Gastrocnemius medialis (tissue), 4 donors: ENCODE results near the gene DGCR2. TPM values are rescaled to one million over a fixed set of nuclear protein-coding genes. Genes with fewer than 3 reads are reported as not detected.

Source experiments
- ATAC-seq, 2 donors: fragments of 150-250 bp; one replicate each; pipeline ENCODE4 v1.9.1; 2016
- DNase-seq, 2 donors: peaks; one replicate each; pipeline ENCODE4 v3.0.0-alpha.2; 2019
- H3K27ac ChIP-seq, 4 donors: fragments of 200-600 bp; sonication (generic); 1 replicate in 1 of 4; 2 replicates in 3 of 4; pipeline ENCODE4 v1.5.1; 2016 to 2018; ENCODE audit warnings: mild to moderate bottlenecking in 2 of 4, moderate library complexity in 1 of 4
- H3K27me3 ChIP-seq, 3 donors: fragments of 200-600 bp; sonication (generic) in 2 of 3; 1 replicate in 1 of 3; 2 replicates in 2 of 3; pipeline versions ENCODE4 v1.5.1 to v1.6.0; 2016 to 2019; ENCODE audit warnings: mild to moderate bottlenecking in 1 of 3, moderate library complexity in 1 of 3
- H3K36me3 ChIP-seq, 2 donors: fragments of 200-600 bp; sonication (generic) in 1 of 2; one replicate each; pipeline ENCODE4 v1.5.1; 2017 to 2018
- H3K4me1 ChIP-seq, 2 donors: fragments of 200-600 bp; sonication (generic) in 1 of 2; one replicate each; pipeline ENCODE4 v1.5.1; 2016 to 2017; ENCODE audit warnings: mild to moderate bottlenecking in 2 of 2
- H3K4me3 ChIP-seq, 4 donors: fragments of 200-600 bp; sonication (generic) in 3 of 4; 1 replicate in 1 of 4; 2 replicates in 3 of 4; pipeline ENCODE4 v1.5.1; 2016 to 2019; ENCODE audit warnings: mild to moderate bottlenecking in 2 of 4
- H3K9me3 ChIP-seq, 3 donors: fragments of 200-600 bp; sonication (generic) in 2 of 3; 1 replicate in 1 of 3; 2 replicates in 2 of 3; pipeline ENCODE4 v1.5.1; 2016 to 2019
- POLR2A ChIP-seq, 2 donors: fragments of 450-650 bp; IDR thresholded peaks; one replicate each; pipeline ENCODE4 v1.6.1; 2017; ENCODE audit warnings: antibody characterized with exemption in 2 of 2, mild to moderate bottlenecking in 2 of 2, moderate library complexity in 2 of 2
- in situ Hi-C, 4 donors: fragments of 200-750 bp; cut with MboI; loops; one replicate each; pipeline versions ENCODE4 v1.15.0 to v1.8.0; 2017; ENCODE audit warnings: low sequenced_read_pairs in 4 of 4
- intact Hi-C: fragments of 100-400 bp; cut with DNase I; formaldehyde crosslinking; loops from one replicate; pipeline ENCODE4 v1.15.1; 2023; ENCODE audit warnings: low total_unique reads
- total RNA-seq, 4 donors: library from RNA; depleted of rRNA; stranded (reverse); fragments of >200 nt; gene quantifications; one replicate each; pipeline versions ENCODE4 v1.1.0 to v1.2.3, GENCODE V29; 2016
- TF ChIP-seq, protein P1 (sequence below), 5 experiments: fragments of 450-650 bp in 3 of 5; fragments of 200-600 bp in 2 of 5; sonication (generic) in 2 of 5; IDR thresholded peaks in 4 of 5; conservative IDR thresholded peaks in 1 of 5; 1 replicate in 4 of 5; 2 replicates in 1 of 5; pipeline ENCODE4 v1.5.1; 2016 to 2019; ENCODE audit warnings: antibody characterized with exemption in 5 of 5, mild to moderate bottlenecking in 3 of 5, moderate library complexity in 3 of 5

DGCR2 gene, protein sequence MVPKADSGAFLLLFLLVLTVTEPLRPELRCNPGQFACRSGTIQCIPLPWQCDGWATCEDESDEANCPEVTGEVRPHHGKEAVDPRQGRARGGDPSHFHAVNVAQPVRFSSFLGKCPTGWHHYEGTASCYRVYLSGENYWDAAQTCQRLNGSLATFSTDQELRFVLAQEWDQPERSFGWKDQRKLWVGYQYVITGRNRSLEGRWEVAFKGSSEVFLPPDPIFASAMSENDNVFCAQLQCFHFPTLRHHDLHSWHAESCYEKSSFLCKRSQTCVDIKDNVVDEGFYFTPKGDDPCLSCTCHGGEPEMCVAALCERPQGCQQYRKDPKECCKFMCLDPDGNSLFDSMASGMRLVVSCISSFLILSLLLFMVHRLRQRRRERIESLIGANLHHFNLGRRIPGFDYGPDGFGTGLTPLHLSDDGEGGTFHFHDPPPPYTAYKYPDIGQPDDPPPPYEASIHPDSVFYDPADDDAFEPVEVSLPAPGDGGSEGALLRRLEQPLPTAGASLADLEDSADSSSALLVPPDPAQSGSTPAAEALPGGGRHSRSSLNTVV
- 10 to 100 TPM; 30.0 to 72.7 (median 43.5) TPM for total RNA-seq

DNA sequence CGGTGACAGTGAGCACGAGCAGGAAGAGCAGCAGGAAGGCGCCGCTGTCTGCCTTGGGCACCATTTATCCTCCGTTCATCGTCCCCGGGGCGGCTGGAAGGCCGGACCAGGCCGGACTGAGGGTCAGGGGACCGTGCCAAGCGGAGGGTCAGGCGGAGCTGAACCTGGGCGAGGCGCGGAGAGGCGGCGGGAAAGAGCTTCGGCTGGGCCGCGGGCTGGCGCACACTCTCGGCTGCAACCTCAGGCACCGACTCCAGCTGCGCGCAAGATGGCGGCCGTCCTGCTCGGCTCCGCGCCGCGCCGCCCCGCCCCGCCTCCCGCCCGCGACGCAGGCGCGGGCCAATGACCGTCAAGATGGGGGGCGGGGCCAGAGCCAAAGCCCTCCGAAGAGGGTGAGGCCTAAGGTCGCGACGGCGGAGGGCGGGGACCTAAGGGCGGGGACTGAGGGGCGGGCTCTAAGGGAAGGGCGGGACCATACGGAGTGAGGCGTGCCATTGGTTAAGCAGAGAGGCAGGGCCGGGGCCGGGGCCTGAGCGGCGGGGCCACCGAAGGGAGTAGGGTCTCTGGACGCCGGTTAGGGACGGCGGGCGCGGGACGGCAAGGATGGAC is at the start of gene DGCR2:
Gene DGCR2, minus strand, starts transcription at position 270 of the 609 bp plus-strand sequence. Its CDS starts 206 bp downstream, at position 64.
- H3K4me3 ChIP-seq, result peak within 1 kb of the TSS; percentile 76 to 97 (median 86)
- TF ChIP-seq POLR2A (IDR thresholded peaks at IDR 0.05), result peak; percentile 79 to 86
- TF ChIP-seq, protein P1, sequence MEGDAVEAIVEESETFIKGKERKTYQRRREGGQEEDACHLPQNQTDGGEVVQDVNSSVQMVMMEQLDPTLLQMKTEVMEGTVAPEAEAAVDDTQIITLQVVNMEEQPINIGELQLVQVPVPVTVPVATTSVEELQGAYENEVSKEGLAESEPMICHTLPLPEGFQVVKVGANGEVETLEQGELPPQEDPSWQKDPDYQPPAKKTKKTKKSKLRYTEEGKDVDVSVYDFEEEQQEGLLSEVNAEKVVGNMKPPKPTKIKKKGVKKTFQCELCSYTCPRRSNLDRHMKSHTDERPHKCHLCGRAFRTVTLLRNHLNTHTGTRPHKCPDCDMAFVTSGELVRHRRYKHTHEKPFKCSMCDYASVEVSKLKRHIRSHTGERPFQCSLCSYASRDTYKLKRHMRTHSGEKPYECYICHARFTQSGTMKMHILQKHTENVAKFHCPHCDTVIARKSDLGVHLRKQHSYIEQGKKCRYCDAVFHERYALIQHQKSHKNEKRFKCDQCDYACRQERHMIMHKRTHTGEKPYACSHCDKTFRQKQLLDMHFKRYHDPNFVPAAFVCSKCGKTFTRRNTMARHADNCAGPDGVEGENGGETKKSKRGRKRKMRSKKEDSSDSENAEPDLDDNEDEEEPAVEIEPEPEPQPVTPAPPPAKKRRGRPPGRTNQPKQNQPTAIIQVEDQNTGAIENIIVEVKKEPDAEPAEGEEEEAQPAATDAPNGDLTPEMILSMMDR (IDR thresholded peaks at IDR 0.05 in 4 of 5, conservative IDR thresholded peaks at IDR 0.05 in 1 of 5), result no peak
- peaks cover 42 to 47% of the 10 kb centered on the region in 2 donors for H3K4me1 ChIP-seq
- ATAC-seq (peak; percentile 77 to 87), DNase-seq (peak; percentile 96 to 97)
- intact Hi-C loops (loop anchor here (1.0 to 5.0 kb wide), 4 partner anchors 22 to 357 kb away; partner anchors contain the start of genes CDC45, CLTCL1, ESS2 and HIRA), in situ Hi-C loops (no loop called here)
- no peaks in the 10 kb centered on the region for H3K9me3 ChIP-seq
- peak within 1 kb of the TSS; percentile 91 to 99 (median 97) for H3K27ac ChIP-seq
- H3K27me3 ChIP-seq, result no peaks in the 10 kb centered on the region
- H3K36me3 ChIP-seq, result no peaks in the 10 kb centered on the region

DNA sequence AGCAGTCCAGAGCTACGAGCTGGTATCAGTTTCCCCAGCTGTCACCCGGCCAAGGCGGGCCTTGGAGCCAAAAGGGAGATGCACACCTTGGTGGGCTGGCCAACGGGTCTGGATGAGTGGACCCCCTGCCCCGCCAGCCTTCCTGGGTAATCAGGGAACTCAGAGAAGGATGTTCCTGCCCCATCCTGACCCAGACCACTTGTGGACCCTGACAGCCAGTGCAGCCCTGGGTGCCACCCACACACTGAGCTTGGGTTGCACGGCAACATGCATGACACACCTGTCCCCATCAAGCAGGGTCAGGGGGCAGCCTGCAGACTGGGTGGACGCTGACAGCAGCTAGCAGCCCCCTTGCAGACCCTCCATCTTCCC is 47.7 kb upstream of the DGCR2 start:
- TF ChIP-seq, protein P1 (IDR thresholded peaks at IDR 0.05 in 4 of 5, conservative IDR thresholded peaks at IDR 0.05 in 1 of 5), result no peak
- TF ChIP-seq POLR2A (IDR thresholded peaks at IDR 0.05), result no peak
- peaks cover 37 to 50% of the 10 kb centered on the region in 2 donors for H3K4me1 ChIP-seq
- H3K27me3 ChIP-seq, result peaks cover 23 to 40% (median 30%) of the 10 kb centered on the region in 3 donors
- peak overlapping the region in 2 of 4 donors; percentile 35 to 36 for H3K4me3 ChIP-seq
- ATAC-seq, result no peak
- DNase-seq, result no peak
- H3K36me3 ChIP-seq, result no peaks in the 10 kb centered on the region
- no peaks in the 10 kb centered on the region for H3K9me3 ChIP-seq
- H3K27ac ChIP-seq, result peak overlapping the region in 1 of 4 donors; percentile 97
- in situ Hi-C loops (no loop called here), intact Hi-C loops (no loop called here)

DNA sequence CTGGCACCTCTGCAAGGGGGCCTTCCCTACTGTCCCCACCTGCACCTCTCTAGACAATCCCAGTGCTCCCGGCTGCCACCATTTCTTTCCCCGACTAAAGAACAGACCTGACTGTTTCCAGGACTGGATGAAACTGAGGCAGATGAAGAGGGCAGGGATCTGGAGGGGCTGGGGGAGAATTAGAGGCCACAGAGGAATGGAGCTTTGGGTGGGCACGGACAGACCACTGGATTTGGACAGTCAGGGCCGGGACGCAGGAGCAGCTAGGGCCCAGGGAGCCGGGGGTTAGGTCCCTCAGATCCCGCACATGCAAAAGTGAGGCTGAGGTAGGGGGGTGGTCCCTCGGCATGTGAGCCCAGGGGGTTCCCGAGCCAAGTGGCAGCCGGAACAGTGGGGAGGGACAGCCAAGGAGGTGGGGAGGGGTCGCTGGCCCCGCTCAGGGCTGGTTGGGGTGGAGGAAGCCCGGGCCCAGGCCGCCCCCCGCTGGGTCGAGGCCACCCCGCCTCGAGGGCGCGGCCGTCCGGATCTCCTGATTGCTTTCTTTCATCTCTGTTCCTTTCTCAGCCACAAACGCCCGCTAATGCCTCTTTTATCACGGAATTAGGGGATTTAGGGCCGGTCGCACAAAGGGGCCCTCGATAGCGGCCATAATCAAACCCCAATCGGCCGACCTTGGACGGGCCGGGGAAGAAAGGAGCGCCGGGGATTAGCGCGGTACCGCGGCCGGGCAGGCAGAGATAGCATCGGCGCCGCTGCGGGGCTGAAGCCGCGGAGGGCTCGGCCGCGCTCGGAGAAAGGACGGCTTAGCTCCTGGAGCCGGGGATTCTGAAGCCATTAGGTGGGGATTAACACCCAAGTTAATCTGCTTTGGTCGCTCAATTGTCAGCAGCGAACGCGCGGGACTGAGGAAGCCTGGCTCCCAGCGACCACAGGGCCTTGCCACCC is 47.1 kb upstream of the DGCR2 start:
- H3K27ac ChIP-seq, result no peak overlapping the region
- DNase-seq (no peak), ATAC-seq (no peak)
- in situ Hi-C loops, result no loop called here
- TF ChIP-seq, protein P1 (IDR thresholded peaks at IDR 0.05 in 4 of 5, conservative IDR thresholded peaks at IDR 0.05 in 1 of 5), result no peak
- no peak for TF ChIP-seq POLR2A (IDR thresholded peaks at IDR 0.05)
- H3K36me3 ChIP-seq, result no peaks in the 10 kb centered on the region
- no peaks in the 10 kb centered on the region for H3K9me3 ChIP-seq
- peaks cover 25 to 44% (median 36%) of the 10 kb centered on the region in 3 donors for H3K27me3 ChIP-seq
- peak overlapping the region in 3 of 4 donors; percentile 28 to 36 (median 35) for H3K4me3 ChIP-seq
- peaks cover 30 to 44% of the 10 kb centered on the region in 2 donors for H3K4me1 ChIP-seq
- intact Hi-C loops, result no loop called here
